NCI-H748 treated with DMSO at 0.1 percent for 48 hours (cell line): ENCODE results near the gene NPC1.
"Not testable (repeated sequence)": the region's sequence is repeated elsewhere in the genome, so short reads cannot be mapped to it uniquely, and the experiment has no call there.

Source experiments
- DNase-seq: peaks from one replicate; lab custom pipeline; 2025; lab: John Stamatoyannopoulos, UW

Gene NPC1

DNA sequence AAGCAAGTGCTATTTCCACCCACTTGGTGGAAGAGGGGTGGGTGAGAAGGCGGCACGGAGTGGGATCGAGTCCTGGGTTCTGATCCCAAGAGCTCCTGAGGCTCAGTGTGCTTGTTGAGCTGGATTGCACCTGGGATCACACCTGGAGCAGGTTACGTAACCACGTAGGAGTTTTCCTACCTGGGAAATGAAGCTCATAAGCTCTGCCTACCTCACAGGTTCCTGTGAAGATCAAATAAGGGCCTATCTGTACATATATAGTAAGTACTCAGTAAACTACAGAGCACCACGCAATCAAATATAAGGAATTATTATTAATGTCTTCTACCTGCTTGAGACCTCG, 11.0 kb downstream of the NPC1 start:
- DNase-seq, result no peak

DNA sequence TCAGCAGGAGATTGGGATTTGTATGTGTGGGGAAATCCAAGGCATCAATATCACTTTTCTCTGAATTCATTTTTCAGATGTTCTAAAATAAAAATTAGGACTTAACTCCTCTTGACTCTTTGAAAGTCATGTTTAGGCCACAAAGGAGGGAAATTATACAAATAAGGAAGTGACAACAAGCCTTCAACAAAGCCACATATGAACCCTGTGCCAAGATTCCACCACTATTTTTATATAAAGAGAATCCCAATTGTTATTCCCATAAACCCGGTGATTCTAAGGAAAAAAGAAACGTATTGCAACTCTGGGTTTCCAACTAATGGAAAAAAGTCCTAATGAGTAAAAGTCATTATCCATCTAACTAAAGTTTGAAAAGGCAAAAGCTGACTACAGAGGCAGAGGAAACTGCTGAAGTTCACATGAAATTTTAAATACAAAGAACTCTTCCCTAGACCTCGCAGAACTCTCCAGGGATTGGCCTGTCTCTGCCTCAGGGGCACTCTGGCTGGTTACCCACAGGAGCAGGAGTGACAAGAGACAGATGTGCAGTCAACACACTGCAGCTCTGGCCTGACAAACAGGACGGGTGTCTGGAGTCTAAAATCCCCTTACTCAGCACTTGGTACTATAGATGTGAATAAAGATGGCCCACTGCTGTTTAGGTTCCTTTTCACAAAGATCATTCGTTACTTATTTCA, 11.5 kb downstream of the NPC1 start:
- no peak for DNase-seq

DNA sequence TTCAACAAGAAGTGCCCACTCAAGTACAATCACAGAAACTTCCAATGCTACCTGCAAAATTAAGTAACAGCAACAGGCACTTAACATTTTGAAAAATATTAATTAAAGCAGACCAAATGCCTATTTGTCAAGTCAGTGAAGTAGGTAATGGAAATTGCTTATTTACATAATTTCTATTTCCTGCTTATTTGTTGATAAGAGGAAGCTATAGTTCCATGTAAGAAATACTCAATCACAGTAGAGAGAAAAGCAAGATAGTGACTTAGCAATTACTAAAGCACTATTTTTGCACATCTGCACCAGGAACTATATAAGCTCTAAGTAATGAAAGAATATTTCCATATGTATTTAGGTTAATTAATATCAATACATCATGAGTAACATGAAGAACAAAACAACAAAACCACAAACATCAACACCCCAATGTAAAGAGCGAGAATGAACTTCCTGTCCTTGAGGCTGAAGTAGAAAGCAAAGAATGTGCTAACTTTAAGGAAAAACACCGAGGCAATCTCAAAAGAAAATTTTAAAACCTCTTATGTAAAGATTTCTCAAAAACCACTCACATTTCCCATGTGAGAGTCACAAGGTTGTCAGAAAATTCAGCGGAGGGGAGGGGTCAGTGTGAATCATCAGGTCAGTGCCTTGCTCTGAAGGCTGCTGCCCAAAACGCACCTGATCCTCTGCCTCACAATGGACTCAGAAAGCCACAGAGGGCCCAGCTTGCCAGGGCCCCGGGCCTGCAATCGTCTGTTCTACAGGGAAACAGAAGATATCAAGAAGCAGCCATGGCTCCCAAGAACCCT, 12.5 kb downstream of the NPC1 start:
- DNase-seq, result no peak

DNA sequence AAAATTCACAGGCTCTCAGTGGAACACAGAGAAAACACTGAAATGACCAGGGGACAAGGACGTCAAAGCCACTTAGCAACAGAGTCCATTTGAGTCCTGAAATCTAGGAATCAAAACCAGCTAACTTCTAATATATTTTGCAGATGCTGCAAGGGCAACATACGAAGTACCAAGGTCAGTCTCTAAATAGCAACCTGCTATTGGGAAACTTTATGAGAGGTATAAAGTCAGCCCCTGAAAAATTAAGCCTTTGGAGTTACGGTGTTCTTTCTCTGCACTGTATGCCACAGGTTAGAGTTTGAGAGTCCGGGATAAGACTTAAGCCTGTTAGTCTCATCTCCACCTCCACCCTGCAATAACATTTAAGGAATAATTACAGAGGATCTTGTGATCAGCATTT, 13.3 kb downstream of the NPC1 start:
- DNase-seq, result no peak

DNA sequence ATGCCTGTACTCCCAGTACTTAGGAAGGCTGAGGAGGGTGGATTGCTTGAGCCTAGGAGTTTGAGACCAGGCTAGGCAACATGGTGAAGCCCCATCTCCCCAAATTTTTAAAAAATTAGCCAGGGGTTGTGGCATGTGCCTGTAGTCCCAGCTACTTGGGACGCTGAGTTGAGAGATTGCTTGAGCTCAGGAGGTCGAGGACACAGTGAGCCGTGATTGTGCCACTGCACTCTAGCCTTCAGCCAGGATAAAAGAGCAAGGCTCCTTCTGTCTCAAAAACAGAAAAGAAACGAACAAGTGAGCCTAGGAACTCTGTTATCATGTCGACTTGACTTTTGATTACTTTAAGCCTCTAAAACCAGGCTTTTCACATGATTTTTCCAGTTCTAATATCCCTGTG, 13.7 kb downstream of the NPC1 start:
- DNase-seq, result no peak

DNA sequence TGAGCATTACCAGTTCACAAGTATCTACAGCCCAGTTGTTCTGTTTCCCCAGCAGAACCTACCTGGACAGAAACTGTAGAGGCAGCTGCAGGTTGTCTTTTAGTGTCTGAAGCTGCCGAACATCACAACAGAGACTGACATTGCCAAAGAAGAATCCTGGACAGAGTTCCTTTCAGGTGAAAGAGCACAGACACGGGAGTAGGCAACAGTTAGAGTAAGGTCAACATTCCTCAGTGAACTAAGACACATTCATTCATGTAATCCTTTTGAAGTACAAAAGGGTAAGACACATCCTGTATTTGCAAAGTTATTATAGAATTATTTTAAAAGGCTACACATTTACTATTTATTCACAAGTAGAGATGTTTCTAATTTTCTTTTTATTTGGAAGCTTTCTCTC, 14.3 kb downstream of the NPC1 start:
- no peak for DNase-seq

DNA sequence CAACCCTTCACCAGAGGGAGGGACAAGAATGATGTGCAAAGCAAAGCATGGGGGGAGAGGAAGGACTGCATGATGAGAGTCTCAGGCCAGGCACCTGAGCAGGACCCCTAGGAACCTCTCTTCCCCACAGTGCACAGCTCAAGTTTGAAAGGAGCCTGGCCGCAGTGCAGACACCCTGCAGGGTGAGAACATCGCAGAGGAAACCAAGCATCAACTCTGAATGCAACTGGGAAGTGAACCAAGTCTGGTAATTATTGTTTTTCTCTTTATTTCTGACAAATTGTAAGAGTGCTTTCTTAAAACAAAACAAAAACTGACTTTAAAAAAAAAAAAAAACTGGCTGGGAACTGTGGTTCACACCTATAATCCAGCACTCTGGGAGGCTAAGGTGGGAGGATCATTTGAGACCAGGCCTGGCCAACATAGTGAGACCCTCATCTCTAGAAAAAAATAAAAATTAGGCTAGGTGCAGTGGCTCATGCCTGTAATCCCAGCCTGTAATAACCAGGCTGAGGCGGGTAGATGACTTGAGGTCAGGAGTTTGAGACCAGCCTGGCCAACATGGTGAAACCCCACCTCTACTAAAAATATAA, 15.3 kb downstream of the NPC1 start:
- DNase-seq, result no peak

DNA sequence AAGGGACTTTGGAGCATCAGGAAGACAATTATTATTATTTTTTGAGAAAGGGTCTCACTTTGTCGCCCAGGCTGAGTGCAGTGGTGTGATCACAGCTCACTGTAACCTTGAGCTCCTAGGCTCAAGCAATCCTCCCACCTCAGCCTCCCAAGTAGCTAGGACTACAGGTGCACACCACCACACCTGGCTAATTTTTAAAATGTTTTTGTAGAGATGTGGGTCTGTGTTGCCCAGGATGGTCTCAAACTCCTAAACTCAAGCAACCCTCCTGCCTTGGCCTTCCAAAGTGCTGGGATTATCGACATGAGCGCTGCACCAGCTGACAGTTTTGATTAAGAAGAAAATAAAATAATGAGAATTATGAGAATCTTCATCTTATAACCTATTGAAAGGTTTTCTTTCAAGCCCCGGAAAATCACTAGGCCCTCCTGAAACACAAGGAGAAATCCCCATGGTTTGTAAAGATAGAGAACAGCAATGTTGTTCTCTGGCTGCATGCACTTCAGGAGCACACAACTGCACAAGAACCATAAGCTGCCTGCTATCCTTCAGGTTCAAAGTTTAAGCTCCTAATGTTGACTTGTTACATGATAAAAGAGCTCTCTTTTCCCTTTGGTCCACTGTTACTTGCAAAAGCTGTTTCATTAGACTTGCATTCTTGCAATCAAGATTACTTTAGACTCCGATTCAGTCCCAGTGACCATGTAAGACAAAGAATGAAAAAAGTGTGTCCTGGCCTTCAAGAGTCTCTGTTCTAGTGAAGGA, 16.8 kb downstream of the NPC1 start:
- DNase-seq, result no peak

DNA sequence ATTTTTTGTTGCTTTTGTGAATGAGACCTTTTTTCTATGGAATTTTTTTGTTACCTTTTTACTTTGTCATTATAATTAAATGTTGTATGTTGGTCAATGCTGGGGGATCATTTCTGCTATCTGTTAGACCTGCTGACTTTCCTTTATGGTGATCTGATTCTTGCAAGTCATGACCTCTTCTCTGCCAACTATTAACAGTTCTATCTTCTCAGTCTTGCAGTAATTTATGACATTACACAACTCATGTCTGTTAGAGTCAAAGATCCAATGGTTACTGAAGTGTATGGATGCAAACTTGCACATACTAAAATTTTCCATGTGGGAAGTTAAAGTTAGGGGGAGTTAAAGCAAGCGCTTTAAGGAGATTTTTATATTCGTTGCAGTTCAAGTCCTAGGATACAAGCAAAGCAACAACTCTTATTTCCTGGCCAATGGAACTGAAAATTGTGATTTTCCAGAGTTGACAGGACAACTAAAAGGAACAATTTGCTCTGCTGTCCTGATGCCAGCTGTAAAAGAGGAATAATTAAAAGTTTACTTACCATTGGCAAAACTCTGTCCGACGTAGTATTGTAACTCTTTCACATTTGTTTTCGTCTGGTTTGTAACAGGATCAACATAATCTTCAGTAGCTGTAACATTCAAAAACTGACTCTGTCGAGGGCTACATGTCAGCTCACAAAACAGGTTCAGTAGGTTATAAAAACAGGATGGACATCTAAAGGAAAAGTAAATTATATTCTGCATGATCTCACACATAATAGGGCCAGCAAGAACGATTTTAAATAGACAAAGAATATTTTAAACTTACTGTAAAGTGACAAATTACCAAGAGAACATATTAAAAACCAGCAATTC, 17.8 kb downstream of the NPC1 start:
- DNase-seq, result no peak

DNA sequence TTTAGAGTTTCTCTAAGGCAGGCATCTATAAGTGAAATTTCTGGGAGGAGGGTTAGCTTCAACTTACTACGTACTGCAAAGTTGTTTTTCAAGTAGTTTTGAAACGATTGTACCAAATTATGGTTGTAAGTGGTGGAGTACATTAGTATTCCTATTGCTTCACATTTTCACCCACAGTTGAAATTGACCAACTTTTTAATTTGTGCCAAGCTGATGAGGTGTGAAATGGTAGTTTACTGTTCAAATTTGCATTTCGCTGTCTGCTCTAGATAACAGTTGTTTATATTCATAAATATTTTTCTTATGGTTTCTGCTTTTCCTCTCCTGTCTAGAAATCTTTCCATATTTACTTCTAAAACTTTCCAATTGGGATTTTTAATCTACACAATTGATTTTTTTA, 18.6 kb downstream of the NPC1 start:
- no peak for DNase-seq

DNA sequence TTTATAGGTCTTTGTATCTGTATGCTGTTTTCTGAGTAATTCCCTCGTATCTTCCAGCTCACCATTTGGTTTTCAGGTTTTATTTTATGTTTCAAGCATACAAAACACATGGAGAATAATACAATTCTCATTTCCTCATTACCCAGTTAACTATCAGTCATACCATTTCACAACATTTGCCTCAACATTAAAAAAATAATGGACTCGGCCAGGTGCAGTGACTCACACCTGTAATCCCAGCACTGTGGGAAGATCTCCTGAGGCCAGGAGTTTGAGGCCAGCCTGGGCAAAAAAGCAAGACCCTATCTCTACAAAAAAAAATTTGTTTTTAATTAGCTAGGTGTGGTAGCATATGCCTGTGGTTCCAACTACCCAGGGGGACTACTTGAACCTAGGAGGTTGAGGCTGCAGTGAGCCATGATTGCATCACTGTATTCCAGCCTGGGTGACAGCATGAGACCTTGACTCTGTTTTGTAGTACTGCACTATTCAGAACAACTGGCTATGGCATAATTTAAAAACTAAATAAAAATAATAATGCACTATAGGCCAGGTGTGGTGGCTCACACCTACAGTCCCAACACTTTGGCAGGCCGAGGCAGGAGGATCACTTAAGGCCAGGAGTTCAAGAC, 20.3 kb downstream of the NPC1 start:
- no peak for DNase-seq

DNA sequence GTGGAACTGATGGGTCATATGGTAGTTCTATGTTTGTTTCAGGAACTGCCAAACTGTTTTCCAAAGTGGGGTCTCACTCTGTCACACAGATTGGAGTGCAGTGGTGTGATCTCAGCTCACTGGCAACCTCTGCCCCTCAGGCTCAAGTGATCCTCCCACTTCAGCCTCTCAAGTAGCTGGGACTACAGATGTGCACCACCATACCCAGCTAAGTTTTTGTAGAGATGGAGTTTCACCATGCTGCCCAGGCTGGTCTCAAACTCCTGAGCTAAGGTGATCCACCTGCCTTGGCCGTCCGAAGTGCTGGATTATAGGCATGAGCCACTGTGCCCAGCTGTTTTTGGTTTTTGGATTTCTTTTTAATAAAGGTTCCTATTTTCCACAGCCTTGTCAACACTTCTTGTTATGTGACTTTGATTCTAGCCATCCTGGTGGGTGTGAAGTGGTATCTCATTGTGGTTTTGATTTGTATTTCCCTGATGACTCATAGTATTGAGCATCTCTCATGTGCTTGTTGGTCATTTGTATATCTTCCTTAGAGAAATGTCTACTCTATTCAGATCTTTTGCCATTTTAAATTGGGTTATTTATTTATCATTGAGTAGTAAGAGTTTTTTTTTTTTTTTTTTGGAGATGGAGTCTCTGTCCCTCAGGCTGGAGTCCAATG, 22.8 kb downstream of the NPC1 start:
- no peak for DNase-seq

DNA sequence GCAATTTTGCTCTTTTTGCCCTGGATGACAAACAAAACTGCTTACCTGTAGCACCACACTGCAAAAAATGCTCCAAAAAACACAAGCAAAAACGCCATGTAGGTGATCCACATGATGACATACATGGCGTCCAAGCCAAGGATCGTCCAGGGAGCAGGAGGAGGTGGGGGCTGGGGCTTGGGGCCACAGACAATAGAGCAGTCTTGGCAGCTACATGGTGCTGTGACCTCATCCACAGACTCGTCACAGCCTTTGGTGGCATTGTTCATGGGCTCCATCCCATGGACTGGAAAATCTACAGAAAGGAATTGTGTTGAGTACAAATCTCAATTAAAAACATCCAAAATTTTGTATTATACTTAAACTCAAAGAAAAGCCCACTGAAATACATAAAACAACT, 26.1 kb downstream of the NPC1 start:
- no peak for DNase-seq

DNA sequence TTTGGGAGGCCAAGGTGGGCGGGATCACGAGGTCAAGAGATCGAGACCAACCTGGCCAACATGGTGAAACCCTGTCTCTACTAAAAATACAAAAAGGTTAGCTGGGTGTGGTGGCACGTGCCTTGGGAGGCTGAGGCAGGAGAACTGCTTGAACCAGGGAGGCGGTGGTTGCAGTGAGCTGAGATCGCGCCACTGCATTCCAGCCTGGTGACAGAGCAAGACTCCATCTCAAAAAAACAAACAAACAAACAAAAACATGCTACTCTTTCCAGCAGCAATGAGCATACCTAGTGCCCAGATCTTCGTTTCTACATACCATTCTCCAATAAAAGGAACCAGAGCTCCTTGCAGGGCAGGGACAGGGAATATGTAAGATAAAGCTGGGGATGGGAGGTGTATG, 28.8 kb downstream of the NPC1 start:
- DNase-seq, result not testable (repeated sequence)

DNA sequence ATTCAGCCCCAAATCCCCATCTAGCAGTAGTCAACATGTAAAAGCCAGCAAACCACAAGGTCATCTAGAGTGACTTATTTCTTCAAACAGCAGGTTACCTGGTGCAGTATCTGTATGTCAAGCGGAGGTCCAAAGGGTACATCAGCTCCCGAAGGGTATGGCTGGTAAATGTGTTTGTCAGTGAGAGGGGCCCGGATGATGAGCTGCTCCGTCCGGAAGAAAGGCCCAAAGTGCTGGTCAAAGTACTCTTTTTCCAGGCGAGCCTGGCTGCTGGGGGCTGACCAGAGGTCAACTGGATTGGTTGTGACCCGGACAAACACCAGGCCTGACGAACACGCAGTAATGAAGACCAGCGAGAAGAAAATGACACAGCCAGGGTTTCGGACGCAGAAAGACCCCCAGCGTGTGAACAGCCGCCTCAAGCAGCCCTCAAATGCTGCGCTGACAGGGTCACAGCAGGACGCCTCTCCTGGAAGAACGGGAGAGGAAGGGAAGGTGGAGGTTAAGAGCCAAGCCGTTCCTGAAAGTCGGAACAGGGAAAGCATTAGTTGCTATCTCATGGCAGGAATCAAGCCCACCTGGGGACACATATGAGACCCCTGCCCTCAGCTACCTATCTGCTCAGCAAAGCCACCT, 30.0 kb downstream of the NPC1 start:
- no peak for DNase-seq

DNA sequence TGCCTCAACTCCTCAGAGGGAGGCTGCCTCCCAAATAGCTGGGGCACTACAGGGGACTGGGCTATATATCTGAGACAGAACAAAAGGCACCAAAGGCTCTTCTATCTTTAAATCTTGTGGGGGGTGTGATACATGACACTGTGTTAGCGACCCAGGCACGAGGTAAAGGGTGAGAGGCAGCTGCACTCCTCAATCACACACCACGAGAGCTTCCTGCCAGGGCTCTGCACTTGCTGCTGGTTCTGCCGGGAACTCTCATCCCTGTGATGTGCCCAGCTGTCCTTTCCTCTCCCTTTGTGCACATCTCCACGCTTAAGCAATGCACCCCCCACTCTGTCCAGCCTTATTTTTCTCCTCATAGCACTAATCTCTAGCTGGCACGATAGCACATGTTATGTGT, 32.4 kb downstream of the NPC1 start:
- no peak for DNase-seq

DNA sequence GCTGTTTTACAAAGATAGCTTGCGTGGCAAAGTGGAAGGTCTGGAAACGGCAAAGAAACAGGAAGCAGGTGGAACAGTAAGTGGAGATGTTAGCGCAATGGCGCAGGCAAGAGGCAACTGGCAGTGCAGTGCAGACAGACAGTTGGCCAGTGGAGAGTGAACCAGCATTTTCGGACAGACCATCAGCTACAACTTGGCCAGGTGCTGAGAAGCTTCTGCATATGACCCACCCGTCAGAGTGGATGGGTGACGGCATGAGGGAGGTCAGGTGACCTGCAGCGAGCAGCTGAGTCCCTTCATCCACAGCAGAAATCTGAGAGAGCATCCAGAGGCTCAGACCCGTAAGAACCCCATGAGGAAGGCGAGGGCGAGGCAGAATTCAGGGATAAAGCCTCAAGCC, 33.8 kb downstream of the NPC1 start:
- no peak for DNase-seq

DNA sequence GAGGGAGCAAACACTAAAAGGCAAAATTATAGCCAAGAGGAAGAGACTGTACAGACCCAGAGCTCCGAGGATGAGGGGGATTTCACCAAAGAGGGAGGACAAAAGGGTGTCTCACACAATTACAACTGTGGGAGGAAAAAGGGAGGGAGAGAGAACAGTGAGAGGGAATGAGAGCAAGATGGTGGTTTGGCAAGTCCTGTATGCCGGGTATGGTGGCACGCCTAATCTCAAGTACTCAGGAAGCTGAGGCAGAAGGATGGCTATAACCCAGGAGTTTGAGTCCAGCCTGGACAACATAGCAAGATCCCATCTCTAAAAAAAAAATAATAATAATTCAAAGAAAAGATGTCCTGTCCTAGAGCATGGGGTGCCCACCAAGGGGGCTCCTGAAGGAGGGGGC, 34.3 kb downstream of the NPC1 start:
- DNase-seq, result no peak

DNA sequence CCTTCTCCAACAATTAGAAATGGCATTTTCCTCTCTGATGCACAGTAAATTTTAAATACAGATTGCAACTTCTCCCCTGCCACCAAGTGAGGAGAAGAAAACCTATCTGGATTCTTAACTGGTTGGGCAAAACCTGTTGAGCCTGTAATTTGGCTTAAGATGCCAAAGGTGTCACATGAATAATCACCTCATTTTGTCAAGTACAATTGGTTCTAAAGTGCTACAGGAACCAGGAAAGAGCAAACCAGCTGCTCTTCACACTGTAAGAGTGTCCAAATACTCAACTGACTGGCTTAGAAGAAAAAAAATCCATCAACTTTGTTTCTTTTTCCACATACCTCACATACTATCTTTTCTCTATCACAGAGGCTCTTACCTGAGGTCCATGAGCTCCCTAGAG, 35.4 kb downstream of the NPC1 start:
- DNase-seq, result no peak

DNA sequence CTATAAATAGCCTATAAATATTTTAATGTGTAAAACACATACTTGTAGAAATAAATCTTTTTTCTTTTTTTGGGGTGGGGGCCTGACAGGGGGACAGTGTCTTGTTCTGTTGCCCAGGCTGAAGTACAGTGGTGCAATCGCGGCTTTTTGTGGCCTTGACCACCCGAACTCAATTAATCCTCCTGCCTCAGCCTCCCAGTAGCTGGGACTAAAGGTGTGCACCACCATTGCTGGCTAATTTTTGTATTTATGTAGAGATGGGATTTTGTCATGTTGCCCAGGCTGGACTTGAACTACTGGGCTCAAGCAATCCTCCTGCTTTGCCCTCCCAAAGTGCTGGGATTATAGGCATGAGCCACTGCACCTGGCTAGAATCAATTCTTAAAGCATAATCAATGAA, 37.6 kb downstream of the NPC1 start:
- no peak for DNase-seq
